GM11168 (cell line): ENCODE measurements around the gene ME2.
"Not testable (repeated sequence)": the region's sequence is repeated elsewhere in the genome, so short reads cannot be mapped to it uniquely, and the experiment has no call there.

Experiments used
- in situ Hi-C: fragments of 300-500 bp; cut with MboI; formaldehyde crosslinking; loops from one replicate; pipeline ENCODE4 v1.12.0; 2022; ENCODE audit warnings: low sequenced_read_pairs; ENCODE audit not compliant: unreplicated experiment

Gene ME2

DNA sequence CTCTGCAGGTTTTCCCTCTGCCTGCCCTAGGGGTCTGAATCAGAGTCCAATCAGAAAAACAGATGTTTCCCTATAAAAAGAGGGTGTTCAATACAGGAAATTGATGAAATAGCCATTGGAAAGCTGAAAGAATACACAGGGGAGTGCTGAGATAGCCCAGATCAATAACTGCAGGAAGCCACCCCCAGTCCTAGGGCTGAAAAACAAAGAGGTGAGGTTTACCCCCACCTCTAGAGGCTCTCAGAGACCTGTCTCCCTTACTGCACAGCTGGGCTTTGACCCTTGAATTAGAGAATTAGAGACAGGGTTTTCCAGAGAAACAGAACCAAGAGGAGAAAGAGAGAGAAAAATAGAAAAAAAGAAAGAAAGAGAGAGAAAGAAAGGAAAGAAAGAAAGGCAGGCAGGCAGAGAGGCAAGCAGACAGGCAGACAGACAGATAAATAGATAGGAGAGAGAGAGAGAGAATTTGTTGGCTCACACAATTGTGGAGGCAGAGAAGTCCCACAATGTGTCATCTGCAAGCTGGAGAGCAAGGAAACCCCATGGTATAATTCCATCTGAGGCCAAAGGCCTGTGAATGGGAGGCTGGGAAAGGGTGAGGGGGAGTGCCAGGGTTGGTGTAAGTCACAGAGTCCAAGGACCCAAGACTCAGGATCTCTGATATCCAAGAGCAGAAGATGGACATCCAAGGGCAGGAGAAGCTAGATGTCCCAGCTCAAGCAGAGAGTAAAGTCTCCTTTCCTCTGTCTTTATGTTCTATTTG lies 18.9 kb upstream of the ME2 start:
- in situ Hi-C loops, result loop anchor here (5.0 kb wide), 1 partner anchor 38 kb away; the partner anchor contains the start of gene MRO

GRCh38 chr18:50861617-50862016 lies 17.3 kb upstream of the ME2 start:
- in situ Hi-C loops, result loop anchor here (5.0 kb wide), 1 partner anchor 39 kb away; the partner anchor contains the start of gene MRO

GRCh38 chr18:50862401-50862800 lies 16.5 kb upstream of the ME2 start:
- in situ Hi-C loops, result loop anchor here (5.0 kb wide), 1 partner anchor 40 kb away; the partner anchor contains the start of gene MRO

DNA sequence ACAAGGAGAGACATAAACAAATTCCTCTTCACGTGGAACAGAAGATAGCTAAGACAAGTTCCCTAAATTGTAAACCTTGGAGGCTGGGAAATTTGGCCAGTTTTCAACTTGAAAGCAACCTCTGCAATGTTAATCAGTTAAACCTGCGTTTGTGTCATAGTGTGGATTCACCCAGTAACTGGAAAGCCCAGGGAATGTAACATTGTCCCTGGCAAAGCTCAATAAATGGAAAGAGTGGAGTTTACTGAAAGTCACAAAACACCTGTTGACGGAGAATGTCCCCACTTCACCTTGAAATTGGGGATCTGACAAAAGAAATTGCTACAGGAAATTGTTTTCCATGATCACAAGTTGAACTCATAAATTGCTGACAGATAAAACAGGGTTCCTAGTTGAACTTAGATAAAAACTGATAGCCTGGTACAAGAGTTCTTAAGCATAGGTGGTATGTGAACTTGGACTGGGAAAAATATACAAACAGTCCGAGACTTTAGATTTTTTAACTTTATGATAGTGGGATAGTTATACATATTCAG lies 15.0 kb upstream of the ME2 start:
- in situ Hi-C loops, result loop anchor here (5.0 kb wide), 1 partner anchor 42 kb away; the partner anchor contains the start of gene MRO

DNA sequence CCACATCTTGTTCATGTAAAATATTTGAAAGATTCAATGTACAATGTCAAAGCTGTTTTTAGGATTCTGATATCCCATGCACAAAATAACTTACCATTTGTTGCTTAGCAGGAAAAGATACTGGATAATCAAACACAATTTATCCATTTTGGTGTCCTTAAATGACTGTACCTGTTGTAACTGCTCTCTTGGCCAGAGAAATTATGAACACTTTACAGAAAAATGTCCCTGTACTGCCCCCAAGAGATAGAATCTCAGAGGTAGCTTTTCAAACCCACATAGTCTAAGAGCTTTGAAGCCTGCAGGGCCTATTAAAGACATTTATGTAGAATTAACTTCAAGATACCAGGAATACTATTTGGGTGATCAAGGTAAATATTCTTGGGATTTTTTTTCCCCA lies 12.2 kb upstream of the ME2 start:
- in situ Hi-C loops, result no loop called here

GRCh38 chr18:50869150-50869549 lies 9.8 kb upstream of the ME2 start:
- in situ Hi-C loops, result no loop called here

DNA sequence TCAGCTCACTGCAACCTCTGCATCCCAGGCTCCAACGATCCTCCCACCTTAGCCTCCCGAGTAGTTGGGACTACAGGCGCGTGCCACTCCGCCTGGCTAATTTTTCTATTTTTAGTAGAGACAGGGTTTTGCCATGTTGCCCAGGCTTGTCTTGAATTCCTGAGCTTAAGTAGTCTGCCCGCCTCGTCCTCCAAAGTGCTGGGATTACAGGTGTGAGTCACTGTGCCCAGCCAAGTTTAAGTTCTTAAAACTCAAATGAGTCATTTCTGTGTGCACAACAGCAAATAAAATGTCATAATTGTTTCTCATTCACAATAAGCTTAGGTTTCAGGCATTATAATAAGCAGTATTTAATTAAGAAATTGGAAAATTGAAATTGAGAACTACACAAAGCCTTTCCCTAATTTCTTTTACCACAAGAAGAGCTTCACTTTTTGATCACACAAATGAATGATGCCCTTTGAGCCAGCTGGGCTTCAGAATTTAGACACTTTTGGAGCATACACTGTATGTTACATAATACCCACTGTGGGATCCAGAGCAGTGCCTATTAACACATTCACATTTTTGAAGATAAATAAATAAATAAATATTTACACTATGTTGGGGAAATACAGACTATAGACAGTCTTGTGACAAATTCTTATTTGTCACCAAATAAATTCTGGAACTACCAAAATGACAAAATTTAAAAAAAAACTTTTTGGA lies 8.6 kb upstream of the ME2 start:
- in situ Hi-C loops, result no loop called here

GRCh38 chr18:50871846-50872245 lies 7.1 kb upstream of the ME2 start:
- in situ Hi-C loops, result no loop called here

DNA sequence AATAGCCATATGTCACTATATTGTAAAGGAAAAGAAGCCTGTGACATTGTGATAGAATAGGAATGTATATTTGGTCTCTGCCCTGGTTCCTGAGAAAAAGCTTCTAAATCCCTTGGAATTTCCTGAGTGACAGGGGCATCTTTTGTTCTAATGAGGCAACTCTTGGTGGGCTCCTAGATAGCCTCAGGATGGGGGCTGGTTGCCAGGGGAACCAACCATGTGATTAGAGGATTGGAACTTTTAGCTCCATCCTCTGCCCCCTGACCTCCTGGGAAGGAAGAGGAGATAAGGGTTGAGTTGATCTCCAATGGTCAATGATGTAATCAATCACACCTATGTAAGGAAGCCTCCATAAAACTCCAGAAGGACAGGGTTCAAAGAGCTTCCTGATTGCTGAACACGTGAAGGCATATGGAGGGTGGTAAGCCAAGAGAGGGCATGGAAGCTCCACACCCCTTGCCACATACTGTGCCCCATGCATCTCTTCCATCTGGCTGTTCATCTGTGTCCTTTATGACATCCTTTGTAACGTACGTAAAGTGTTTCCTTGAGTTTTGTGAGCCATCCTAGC lies 2.9 kb upstream of the ME2 start:
- in situ Hi-C loops, result no loop called here

DNA sequence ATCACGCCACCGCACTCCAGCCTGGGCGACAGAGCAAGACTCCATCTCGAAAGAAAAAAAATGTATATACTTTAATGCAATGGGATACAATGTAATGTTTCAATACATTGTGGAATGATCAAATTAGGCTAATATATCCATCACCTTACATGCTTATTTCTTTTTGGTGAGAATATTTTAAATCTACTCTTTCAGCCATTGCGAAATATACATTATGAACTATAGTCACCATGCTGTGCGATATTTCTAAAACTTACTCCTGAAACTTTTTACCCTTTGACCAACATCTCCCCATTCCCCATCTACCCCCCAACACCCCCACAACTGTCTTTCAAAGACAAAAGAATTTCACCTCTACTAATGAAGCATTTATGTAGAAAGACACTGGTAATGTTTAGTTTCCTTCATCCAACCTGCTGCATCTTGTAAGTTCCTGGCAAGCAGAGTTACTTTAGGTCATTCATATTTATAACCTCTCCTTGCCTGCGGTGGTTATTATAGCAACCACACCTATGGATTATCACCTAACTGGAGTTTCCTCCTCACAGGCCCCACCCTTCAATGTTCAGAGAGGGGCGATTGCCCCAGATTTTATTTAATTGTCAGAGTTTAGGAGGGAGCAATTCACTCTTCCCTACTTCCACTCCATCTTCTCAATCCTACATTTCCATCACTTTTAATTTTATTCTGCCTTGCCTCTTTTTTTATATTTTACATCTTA lies 1.2 kb upstream of the ME2 start:
- in situ Hi-C loops, result no loop called here

GRCh38 chr18:50879302-50880118 lies 592 bp downstream of the ME2 start:
- in situ Hi-C loops, result no loop called here

DNA sequence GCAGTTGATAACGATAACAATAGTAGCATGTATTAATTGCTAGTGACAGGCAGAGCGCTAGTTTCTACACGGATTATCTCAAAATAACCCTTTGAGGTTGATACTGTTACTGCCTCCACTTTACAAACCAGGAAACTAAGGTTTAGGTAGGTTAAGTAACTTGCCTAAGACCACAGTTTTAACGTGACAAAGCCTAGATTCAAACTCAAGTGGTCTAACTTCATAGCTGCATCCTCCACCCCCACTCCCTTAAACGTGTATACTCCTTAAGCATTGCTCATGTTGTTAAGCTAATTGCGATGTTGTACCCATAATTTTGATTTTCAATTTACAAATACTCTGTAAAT lies 1.2 kb downstream of the ME2 start:
- in situ Hi-C loops, result no loop called here

GRCh38 chr18:50880944-50881343 lies 2.0 kb downstream of the ME2 start:
- in situ Hi-C loops, result not testable (repeated sequence)

- in situ Hi-C loops, result no loop called here
Observed at GRCh38 chr18:50886929-50887328, 8.0 kb downstream of the ME2 start.

- in situ Hi-C loops, result no loop called here
Observed at GRCh38 chr18:50895350-50896045, 16.6 kb downstream of the ME2 start.

DNA sequence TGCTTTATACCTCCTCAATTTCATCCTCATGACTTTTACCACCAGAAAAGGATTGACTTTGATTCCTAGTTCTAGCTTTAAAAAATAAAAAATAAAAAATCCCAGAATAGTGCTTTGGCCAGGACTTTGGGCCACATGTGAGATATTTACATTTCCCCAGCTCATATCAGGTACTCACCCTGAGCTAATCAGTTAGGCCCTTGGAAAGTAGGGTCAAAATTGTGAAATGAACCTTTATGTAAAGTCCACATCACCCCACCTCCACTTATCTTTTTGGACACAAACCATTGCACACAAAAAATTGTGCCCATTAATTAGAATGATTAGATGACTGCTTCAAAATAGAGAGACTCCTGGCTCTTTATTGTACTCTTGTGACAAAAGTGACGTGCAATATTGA lies 17.2 kb downstream of the ME2 start:
- in situ Hi-C loops, result no loop called here

DNA sequence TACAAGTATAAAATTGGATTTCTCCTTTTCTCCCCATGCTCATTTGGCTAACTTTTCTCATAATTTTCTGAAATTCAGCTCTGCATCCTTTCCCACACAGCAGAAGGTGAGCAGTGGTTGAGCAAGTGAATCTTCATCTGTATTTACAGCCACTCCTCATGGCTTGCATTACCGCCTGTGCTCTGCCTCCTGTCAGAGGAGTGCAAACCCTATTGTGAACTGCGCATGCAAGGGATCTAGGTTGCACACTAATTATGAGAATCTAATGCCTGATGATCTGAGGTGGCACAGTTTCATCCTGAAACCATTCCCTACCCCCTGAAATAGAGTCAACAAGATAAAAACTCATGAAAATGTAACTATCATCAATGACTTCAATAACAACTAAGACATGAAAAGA lies 20.0 kb downstream of the ME2 start:
- in situ Hi-C loops, result no loop called here

GRCh38 chr18:50902797-50903196 lies 23.9 kb downstream of the ME2 start:
- in situ Hi-C loops, result no loop called here

GRCh38 chr18:50906843-50907242 lies 27.9 kb downstream of the ME2 start:
- in situ Hi-C loops, result no loop called here
